Activated CD8-positive, alpha-beta memory T cell treated with anti-CD3 and anti-CD28 coated beads, Interleukin-2, amount 50 U/mL, for 48 hours (primary cell): ENCODE measurements around the gene SRGAP2C.
"Not testable (repeated sequence)": the region's sequence is repeated elsewhere in the genome, so short reads cannot be mapped to it uniquely, and the experiment has no call there.

Experiments
- DNase-seq: peaks from one replicate; pipeline ENCODE4 v3.0.0-alpha.2; 2020

Gene SRGAP2C

GRCh38 chr1:121389895-121390560, 205.3 kb downstream of the SRGAP2C start:
- DNase-seq = not testable (repeated sequence)

- DNase-seq = not testable (repeated sequence)
Observed at GRCh38 chr1:121392130-121392529, 207.4 kb downstream of the SRGAP2C start.

GRCh38 chr1:121395718-121396201, 211.0 kb downstream of the SRGAP2C start:
- not testable (repeated sequence) for DNase-seq

GRCh38 chr1:121396335-121397081, 211.7 kb downstream of the SRGAP2C start:
- peak; percentile 63 for DNase-seq

GRCh38 chr1:121397101-121397500, 212.3 kb downstream of the SRGAP2C start:
- DNase-seq = not testable (repeated sequence)

GRCh38 chr1:121399193-121399592, 214.4 kb downstream of the SRGAP2C start:
- DNase-seq = not testable (repeated sequence)

GRCh38 chr1:121400108-121400507, 215.3 kb downstream of the SRGAP2C start:
- DNase-seq = not testable (repeated sequence)

- not testable (repeated sequence) for DNase-seq
Observed at GRCh38 chr1:121400541-121401310, 216.0 kb downstream of the SRGAP2C start.

- not testable (repeated sequence) for DNase-seq
Observed at GRCh38 chr1:121401375-121401955, 216.7 kb downstream of the SRGAP2C start.

GRCh38 chr1:121403254-121403653, 218.5 kb downstream of the SRGAP2C start:
- not testable (repeated sequence) for DNase-seq

- no peak for DNase-seq
Observed at GRCh38 chr1:121408354-121408753, 223.6 kb downstream of the SRGAP2C start.

- DNase-seq = no peak
Observed at GRCh38 chr1:121413821-121414220, 229.0 kb downstream of the SRGAP2C start.

- no peak for DNase-seq
Observed at GRCh38 chr1:121414905-121415304, 230.1 kb downstream of the SRGAP2C start.

GRCh38 chr1:121417325-121417923, 232.6 kb downstream of the SRGAP2C start:
- no peak for DNase-seq

GRCh38 chr1:121418369-121419049, 233.7 kb downstream of the SRGAP2C start:
- DNase-seq = no peak

GRCh38 chr1:121419050-121419615, 234.4 kb downstream of the SRGAP2C start:
- DNase-seq = not testable (repeated sequence)

GRCh38 chr1:121421490-121421889, 236.7 kb downstream of the SRGAP2C start:
- not testable (repeated sequence) for DNase-seq

GRCh38 chr1:121423956-121424355, 239.2 kb downstream of the SRGAP2C start:
- not testable (repeated sequence) for DNase-seq

- DNase-seq = not testable (repeated sequence)
Observed at GRCh38 chr1:121433517-121433916, 248.7 kb downstream of the SRGAP2C start.

- DNase-seq = not testable (repeated sequence)
Observed at GRCh38 chr1:121438862-121439261, 254.1 kb downstream of the SRGAP2C start.

- no peak for DNase-seq
Observed at GRCh38 chr1:121440993-121441392, 256.2 kb downstream of the SRGAP2C start.
